Naive thymus-derived CD4-positive, alpha-beta T cell (primary cell): ENCODE measurements around the gene SRRM4. TPM values are rescaled to one million over a fixed set of nuclear protein-coding genes. Genes with fewer than 3 reads are reported as not detected.

Source experiments
- ATAC-seq: fragments of 150-1000 bp; cut with Tn5 transposase; 2 replicates; pipeline ENCODE4 v1.10.0; 2021; ENCODE audit warnings: mild to moderate bottlenecking, moderate library complexity
- CTCF ChIA-PET: fragments of 350-600 bp; sonication (Branson Sonifier 250); formaldehyde crosslinking; loops from one replicate; lab custom pipeline; 2021; ENCODE audit warnings: antibody characterized with exemption; lab: Charles Lee
- POLR2A ChIA-PET: fragments of 350-600 bp; sonication (Branson Sonifier 250); formaldehyde crosslinking; loops from one replicate; lab custom pipeline; 2021; ENCODE audit warnings: antibody characterized with exemption, inconsistent platforms; lab: Charles Lee
- DNase-seq, 9 donors: peaks; one replicate each; pipeline versions ENCODE4 v3.0.0 to v3.0.0-alpha.2; 2020 to 2022; ENCODE audit warnings: mixed read lengths in 1 of 9
- H3K27ac ChIP-seq: one replicate; pipeline ENCODE4 v1.7.0; 2013; ENCODE audit warnings: mild to moderate bottlenecking, low read depth, low read length, moderate library complexity
- H3K27me3 ChIP-seq, 2 donors: one replicate each; pipeline ENCODE4 v1.7.0; 2013; ENCODE audit warnings: low read length in 2 of 2, mild to moderate bottlenecking in 2 of 2, moderate library complexity in 2 of 2; ENCODE audit not compliant: control insufficient read depth in 2 of 2, insufficient read depth in 2 of 2
- H3K36me3 ChIP-seq, 3 experiments: 1 replicate in 2 of 3; 2 replicates in 1 of 3; pipeline ENCODE4 v1.7.0; 2013; ENCODE audit warnings: low read length in 3 of 3, mild to moderate bottlenecking in 3 of 3, moderate library complexity in 1 of 3; ENCODE audit not compliant: insufficient read depth in 3 of 3, control insufficient read depth in 2 of 3
- H3K4me1 ChIP-seq, 2 donors: one replicate each; pipeline ENCODE4 v1.7.0; 2013; ENCODE audit warnings: low read length in 2 of 2, mild to moderate bottlenecking in 2 of 2, moderate library complexity in 1 of 2; ENCODE audit not compliant: control insufficient read depth in 2 of 2, insufficient read depth in 2 of 2
- H3K4me3 ChIP-seq: 2 replicates; pipeline ENCODE4 v1.7.0; 2013; ENCODE audit warnings: mild to moderate bottlenecking, low read length
- H3K9me3 ChIP-seq, 3 experiments: 1 replicate in 2 of 3; 2 replicates in 1 of 3; pipeline ENCODE4 v1.7.0; 2013; ENCODE audit warnings: low read length in 3 of 3; ENCODE audit not compliant: control insufficient read depth in 2 of 3
- H3K27ac Mint-ChIP-seq, 9 donors: one replicate each; pipeline ENCODE4 v1.8.0; 2020 to 2022; ENCODE audit warnings: mixed read lengths in 9 of 9, mild to moderate bottlenecking in 8 of 9, moderate library complexity in 5 of 9, inconsistent platforms in 2 of 9
- H3K27me3 Mint-ChIP-seq, 5 donors: one replicate each; pipeline ENCODE4 v1.8.0; 2021 to 2022; ENCODE audit warnings: mixed read lengths in 5 of 5, mild to moderate bottlenecking in 1 of 5
- H3K36me3 Mint-ChIP-seq, 5 donors: one replicate each; pipeline ENCODE4 v1.8.0; 2020 to 2022; ENCODE audit warnings: mixed read lengths in 5 of 5, mild to moderate bottlenecking in 3 of 5, inconsistent platforms in 1 of 5
- H3K4me1 Mint-ChIP-seq, 7 donors: one replicate each; pipeline ENCODE4 v1.8.0; 2020 to 2022; ENCODE audit warnings: mixed read lengths in 7 of 7, mild to moderate bottlenecking in 3 of 7, inconsistent platforms in 1 of 7
- H3K4me3 Mint-ChIP-seq, 10 donors: one replicate each; pipeline ENCODE4 v1.8.0; 2020 to 2022; ENCODE audit warnings: mild to moderate bottlenecking in 10 of 10, mixed read lengths in 10 of 10, moderate library complexity in 6 of 10, inconsistent platforms in 2 of 10
- H3K9me3 Mint-ChIP-seq, 11 donors: one replicate each; pipeline ENCODE4 v1.8.0; 2020 to 2022; ENCODE audit warnings: mixed read lengths in 11 of 11, mild to moderate bottlenecking in 4 of 11, inconsistent platforms in 1 of 11, moderate library complexity in 1 of 11
- intact Hi-C, 2 donors: fragments of 100-400 bp; cut with micrococcal nuclease; formaldehyde crosslinking; loops; one replicate each; pipeline ENCODE4 v1.15.1; 2023
- polyA plus RNA-seq, 2 donors: library from polyadenylated mRNA; unstranded; fragments of 300-500 nt; fragmentation: Illumina TruSeq; gene quantifications; one replicate each; pipeline ENCODE4 v1.2.3, GENCODE V29; 2021
- total RNA-seq, 6 experiments: library from RNA in 5 of 6; stranded (reverse) in 5 of 6; gene quantifications; 1 replicate in 5 of 6; 2 replicates in 1 of 6; pipeline ENCODE4 v1.2.3 and lab custom pipeline; 2021 to 2026

The SRRM4 gene
- total and polyA plus RNA-seq, 7 experiments from 2014 or later, result not detected

- ChIA-PET CTCF (no interaction called here), POLR2A (no interaction called here)
- intact Hi-C loops, result no loop called here
- peaks cover 3 to 49% (median 20%) of the 10 kb centered on the region in 5 donors for H3K27me3 Mint-ChIP-seq
- H3K4me3 Mint-ChIP-seq, result no peak overlapping the region
- DNase-seq (no peak), ATAC-seq (no peak)
- H3K4me1 ChIP-seq, result no peaks in the 10 kb centered on the region
- no peak overlapping the region for H3K27ac Mint-ChIP-seq
- H3K4me3 ChIP-seq, result no peak overlapping the region
- no peaks in the 10 kb centered on the region for H3K4me1 Mint-ChIP-seq
- H3K36me3 Mint-ChIP-seq, result no peaks in the 10 kb centered on the region
- no peaks in the 10 kb centered on the region for H3K9me3 ChIP-seq
- H3K27ac ChIP-seq, result no peak overlapping the region
- H3K9me3 Mint-ChIP-seq, result peaks cover 0 to 8% (median 0%) of the 10 kb centered on the region in 11 donors
- H3K36me3 ChIP-seq, result no peaks in the 10 kb centered on the region
- H3K27me3 ChIP-seq, result no peaks in the 10 kb centered on the region
Measured at GRCh38 chr12:119175081-119175480, 193.7 kb downstream of the SRRM4 start.

GRCh38 chr12:119176267-119177055 lies 195.1 kb downstream of the SRRM4 start:
- H3K36me3 Mint-ChIP-seq, result no peaks in the 10 kb centered on the region
- CTCF ChIA-PET, result no interaction called here
- Histone ChIP-seq H3K4me3 (no peak overlapping the region), H3K27me3 (no peaks in the 10 kb centered on the region), H3K9me3 (no peaks in the 10 kb centered on the region), H3K4me1 (no peaks in the 10 kb centered on the region), H3K27ac (no peak overlapping the region), H3K36me3 (no peaks in the 10 kb centered on the region)
- POLR2A ChIA-PET, result no interaction called here
- ATAC-seq (no peak), DNase-seq (no peak)
- H3K9me3 Mint-ChIP-seq, result peaks cover 0 to under 1% (median 0%) of the 10 kb centered on the region in 11 donors
- H3K27ac Mint-ChIP-seq, result no peak overlapping the region
- H3K4me3 Mint-ChIP-seq, result no peak overlapping the region
- intact Hi-C loops, result no loop called here
- no peaks in the 10 kb centered on the region for H3K4me1 Mint-ChIP-seq
- peaks cover 3 to 45% (median 20%) of the 10 kb centered on the region in 5 donors for H3K27me3 Mint-ChIP-seq

- Mint-ChIP-seq H3K36me3 (no peaks in the 10 kb centered on the region), H3K9me3 (no peaks in the 10 kb centered on the region), H3K27me3 (peaks cover 3 to 45% (median 20%) of the 10 kb centered on the region in 5 donors), H3K4me3 (no peak overlapping the region), H3K4me1 (no peaks in the 10 kb centered on the region), H3K27ac (no peak overlapping the region)
- H3K27ac ChIP-seq, result no peak overlapping the region
- no peaks in the 10 kb centered on the region for H3K36me3 ChIP-seq
- no peaks in the 10 kb centered on the region for H3K4me1 ChIP-seq
- no peak overlapping the region for H3K4me3 ChIP-seq
- intact Hi-C loops, result no loop called here
- no peaks in the 10 kb centered on the region for H3K9me3 ChIP-seq
- no peak for DNase-seq
- ATAC-seq, result no peak
- ChIA-PET POLR2A (no interaction called here), CTCF (no interaction called here)
- no peaks in the 10 kb centered on the region for H3K27me3 ChIP-seq
Measured at GRCh38 chr12:119177056-119177325, 195.7 kb downstream of the SRRM4 start.

DNA sequence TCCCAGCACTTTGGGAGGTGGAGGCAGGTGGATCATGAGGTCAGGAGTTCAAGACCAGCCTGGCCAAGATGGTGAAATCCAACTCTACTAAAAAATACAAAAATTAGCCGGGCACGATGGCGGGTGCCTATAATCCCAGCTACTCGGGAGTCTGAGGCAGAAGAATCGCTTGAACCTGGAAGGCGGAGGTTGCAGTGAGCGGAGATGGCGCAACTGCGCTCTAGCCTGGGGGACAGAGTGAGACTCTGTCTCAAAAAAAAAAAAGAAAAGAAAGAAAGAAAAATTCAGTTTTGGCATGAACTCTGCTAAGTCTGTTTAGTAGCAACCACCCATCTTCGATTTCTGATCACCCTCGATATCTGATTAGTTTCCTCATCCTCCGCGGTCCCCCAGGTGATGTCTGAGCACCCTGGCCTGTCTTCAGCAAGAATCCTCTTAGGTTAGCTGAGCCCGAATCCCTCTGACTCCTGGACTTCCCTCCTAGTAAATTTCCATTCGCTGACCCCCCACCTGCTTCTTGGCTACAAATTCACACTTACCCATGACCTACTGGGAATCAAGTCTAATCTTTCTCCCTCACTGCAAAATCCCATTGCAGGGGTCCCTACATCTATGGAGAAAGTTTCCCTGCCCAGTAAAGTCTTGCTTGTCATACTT lies 196.5 kb downstream of the SRRM4 start:
- no peak overlapping the region for H3K27ac ChIP-seq
- no peaks in the 10 kb centered on the region for H3K27me3 ChIP-seq
- H3K36me3 ChIP-seq, result no peaks in the 10 kb centered on the region
- POLR2A ChIA-PET, result no interaction called here
- no peaks in the 10 kb centered on the region for H3K9me3 Mint-ChIP-seq
- H3K4me3 Mint-ChIP-seq, result no peak overlapping the region
- DNase-seq, result no peak
- H3K36me3 Mint-ChIP-seq, result no peaks in the 10 kb centered on the region
- intact Hi-C loops, result no loop called here
- no peak overlapping the region for H3K4me3 ChIP-seq
- CTCF ChIA-PET, result no interaction called here
- H3K9me3 ChIP-seq, result no peaks in the 10 kb centered on the region
- H3K27me3 Mint-ChIP-seq, result peaks cover 3 to 39% (median 20%) of the 10 kb centered on the region in 5 donors
- H3K27ac Mint-ChIP-seq, result no peak overlapping the region
- ATAC-seq, result no peak
- H3K4me1 Mint-ChIP-seq, result no peaks in the 10 kb centered on the region
- no peaks in the 10 kb centered on the region for H3K4me1 ChIP-seq

DNA sequence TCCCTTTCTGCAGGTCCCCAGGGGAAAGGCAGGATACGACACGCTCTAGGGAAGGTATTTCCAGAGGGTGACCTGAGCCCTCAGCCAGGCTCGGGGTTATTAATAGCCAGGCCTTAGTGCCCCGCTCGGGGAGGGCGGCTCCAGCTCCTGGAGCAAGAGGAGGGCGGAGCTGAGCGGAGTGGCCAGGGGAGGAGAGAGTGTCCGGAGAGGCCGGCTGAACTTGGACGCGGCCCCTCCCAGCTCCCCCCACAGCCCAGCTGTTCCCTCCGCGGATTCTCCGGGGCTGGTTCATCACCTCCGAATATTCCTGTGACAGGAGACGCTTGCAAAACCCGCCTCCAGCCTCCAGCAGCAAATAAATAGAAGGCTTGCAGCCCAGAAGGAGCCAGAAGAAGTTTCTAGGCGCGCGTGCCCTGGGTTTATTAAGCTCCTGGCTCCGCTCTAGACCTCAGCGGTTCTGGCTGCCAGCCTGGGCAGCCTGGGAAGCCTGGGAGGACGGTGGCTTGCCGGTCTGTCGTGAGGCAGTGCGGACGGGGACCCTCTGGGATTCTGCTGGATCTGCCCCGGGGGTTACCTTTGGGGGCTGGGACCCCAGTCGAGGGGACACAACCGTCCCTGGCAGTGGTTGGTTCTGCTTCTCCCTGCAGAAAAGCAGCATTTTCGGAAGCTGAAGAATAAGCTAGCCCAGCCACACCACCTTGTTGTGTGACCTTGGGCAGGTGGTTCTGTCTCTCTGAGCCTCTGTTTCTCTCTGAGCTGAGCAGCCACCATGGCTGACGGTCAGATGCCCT lies 197.4 kb downstream of the SRRM4 start, which contains the start of gene HSPB8:
TSS of gene HSPB8 (plus strand) at position 388 of the 791 bp plus-strand sequence. CDS start at position 770, 382 bp downstream.
- no peaks in the 10 kb centered on the region for H3K4me1 ChIP-seq
- ChIA-PET POLR2A (no interaction called here), CTCF (no interaction called here)
- no peak for DNase-seq
- no peak for ATAC-seq
- Mint-ChIP-seq H3K27ac (no peak within 1 kb of the TSS), H3K36me3 (no peaks in the 10 kb centered on the region), H3K27me3 (peaks cover 3 to 39% (median 20%) of the 10 kb centered on the region in 5 donors), H3K9me3 (no peaks in the 10 kb centered on the region), H3K4me3 (no peak within 1 kb of the TSS), H3K4me1 (no peaks in the 10 kb centered on the region)
- H3K27ac ChIP-seq, result no peak within 1 kb of the TSS
- H3K9me3 ChIP-seq, result no peaks in the 10 kb centered on the region
- H3K27me3 ChIP-seq, result no peaks in the 10 kb centered on the region
- intact Hi-C loops, result no loop called here
- no peak within 1 kb of the TSS for H3K4me3 ChIP-seq
- no peaks in the 10 kb centered on the region for H3K36me3 ChIP-seq

GRCh38 chr12:119179335-119180021 lies 198.1 kb downstream of the SRRM4 start:
- Mint-ChIP-seq H3K27me3 (peaks cover 3 to 34% (median 20%) of the 10 kb centered on the region in 5 donors), H3K4me3 (no peak overlapping the region), H3K9me3 (no peaks in the 10 kb centered on the region), H3K36me3 (no peaks in the 10 kb centered on the region), H3K4me1 (no peaks in the 10 kb centered on the region), H3K27ac (no peak overlapping the region)
- no peaks in the 10 kb centered on the region for H3K27me3 ChIP-seq
- no peak overlapping the region for H3K4me3 ChIP-seq
- no peak for DNase-seq
- H3K4me1 ChIP-seq, result no peaks in the 10 kb centered on the region
- ChIA-PET POLR2A (no interaction called here), CTCF (interaction anchor here (0.6 kb wide), 1 partner anchor 92 kb away, joined by 4 read pairs; no protein-coding TSS in a partner anchor)
- no peaks in the 10 kb centered on the region for H3K36me3 ChIP-seq
- ATAC-seq, result no peak
- no peaks in the 10 kb centered on the region for H3K9me3 ChIP-seq
- no peak overlapping the region for H3K27ac ChIP-seq
- intact Hi-C loops, result no loop called here
